Measurements from ENCODE around the gene BASP1.

The BASP1 gene

DNA sequence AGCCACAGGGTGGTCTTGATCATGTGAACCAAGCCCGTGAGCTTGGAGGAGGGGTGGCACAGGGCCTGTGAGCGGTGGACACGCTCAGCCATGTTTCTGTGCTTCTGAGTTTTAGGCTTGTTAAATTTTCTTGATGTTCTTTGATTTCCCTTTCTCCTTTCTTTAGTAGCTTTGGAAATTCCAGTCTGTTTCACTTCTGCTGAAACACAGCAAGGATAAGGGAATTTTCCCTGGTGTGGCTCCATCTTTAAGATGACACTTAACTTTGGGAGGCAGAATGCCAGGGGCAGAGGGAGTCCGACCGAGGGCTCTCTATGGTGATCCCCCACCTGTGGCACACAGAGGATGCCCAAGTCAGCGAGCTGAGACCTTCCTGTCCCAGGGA lies 29.7 kb upstream of the BASP1 start:
- DNase-seq (ENCODE audit: low read depth in 1 of 2, low spot score in 1 of 2), result no peak
- TF ChIP-seq, protein P1, sequence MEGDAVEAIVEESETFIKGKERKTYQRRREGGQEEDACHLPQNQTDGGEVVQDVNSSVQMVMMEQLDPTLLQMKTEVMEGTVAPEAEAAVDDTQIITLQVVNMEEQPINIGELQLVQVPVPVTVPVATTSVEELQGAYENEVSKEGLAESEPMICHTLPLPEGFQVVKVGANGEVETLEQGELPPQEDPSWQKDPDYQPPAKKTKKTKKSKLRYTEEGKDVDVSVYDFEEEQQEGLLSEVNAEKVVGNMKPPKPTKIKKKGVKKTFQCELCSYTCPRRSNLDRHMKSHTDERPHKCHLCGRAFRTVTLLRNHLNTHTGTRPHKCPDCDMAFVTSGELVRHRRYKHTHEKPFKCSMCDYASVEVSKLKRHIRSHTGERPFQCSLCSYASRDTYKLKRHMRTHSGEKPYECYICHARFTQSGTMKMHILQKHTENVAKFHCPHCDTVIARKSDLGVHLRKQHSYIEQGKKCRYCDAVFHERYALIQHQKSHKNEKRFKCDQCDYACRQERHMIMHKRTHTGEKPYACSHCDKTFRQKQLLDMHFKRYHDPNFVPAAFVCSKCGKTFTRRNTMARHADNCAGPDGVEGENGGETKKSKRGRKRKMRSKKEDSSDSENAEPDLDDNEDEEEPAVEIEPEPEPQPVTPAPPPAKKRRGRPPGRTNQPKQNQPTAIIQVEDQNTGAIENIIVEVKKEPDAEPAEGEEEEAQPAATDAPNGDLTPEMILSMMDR (IDR thresholded peaks at IDR 0.05; ENCODE audit: insufficient read depth, low read length), result no peak
- TF ChIP-seq SPI1 (IDR thresholded peaks at IDR 0.05; ENCODE audit: borderline replicate concordance, low read depth), result no peak
- no peak for TF ChIP-seq GABPA (IDR thresholded peaks at IDR 0.05; ENCODE audit: low read depth)
- TF ChIP-seq, protein P2, sequence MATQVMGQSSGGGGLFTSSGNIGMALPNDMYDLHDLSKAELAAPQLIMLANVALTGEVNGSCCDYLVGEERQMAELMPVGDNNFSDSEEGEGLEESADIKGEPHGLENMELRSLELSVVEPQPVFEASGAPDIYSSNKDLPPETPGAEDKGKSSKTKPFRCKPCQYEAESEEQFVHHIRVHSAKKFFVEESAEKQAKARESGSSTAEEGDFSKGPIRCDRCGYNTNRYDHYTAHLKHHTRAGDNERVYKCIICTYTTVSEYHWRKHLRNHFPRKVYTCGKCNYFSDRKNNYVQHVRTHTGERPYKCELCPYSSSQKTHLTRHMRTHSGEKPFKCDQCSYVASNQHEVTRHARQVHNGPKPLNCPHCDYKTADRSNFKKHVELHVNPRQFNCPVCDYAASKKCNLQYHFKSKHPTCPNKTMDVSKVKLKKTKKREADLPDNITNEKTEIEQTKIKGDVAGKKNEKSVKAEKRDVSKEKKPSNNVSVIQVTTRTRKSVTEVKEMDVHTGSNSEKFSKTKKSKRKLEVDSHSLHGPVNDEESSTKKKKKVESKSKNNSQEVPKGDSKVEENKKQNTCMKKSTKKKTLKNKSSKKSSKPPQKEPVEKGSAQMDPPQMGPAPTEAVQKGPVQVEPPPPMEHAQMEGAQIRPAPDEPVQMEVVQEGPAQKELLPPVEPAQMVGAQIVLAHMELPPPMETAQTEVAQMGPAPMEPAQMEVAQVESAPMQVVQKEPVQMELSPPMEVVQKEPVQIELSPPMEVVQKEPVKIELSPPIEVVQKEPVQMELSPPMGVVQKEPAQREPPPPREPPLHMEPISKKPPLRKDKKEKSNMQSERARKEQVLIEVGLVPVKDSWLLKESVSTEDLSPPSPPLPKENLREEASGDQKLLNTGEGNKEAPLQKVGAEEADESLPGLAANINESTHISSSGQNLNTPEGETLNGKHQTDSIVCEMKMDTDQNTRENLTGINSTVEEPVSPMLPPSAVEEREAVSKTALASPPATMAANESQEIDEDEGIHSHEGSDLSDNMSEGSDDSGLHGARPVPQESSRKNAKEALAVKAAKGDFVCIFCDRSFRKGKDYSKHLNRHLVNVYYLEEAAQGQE (IDR thresholded peaks at IDR 0.05; ENCODE audit: insufficient replicate concordance, low read depth), result no peak
- no peak for TF ChIP-seq POLR2AphosphoS5 (IDR thresholded peaks at IDR 0.05; ENCODE audit: low read depth)
- Histone ChIP-seq H3K27me3 (ENCODE audit: insufficient read depth, poor library complexity, severe bottlenecking) (no peaks in the 10 kb centered on the region), H3K27ac (replicated peaks) (no peak overlapping the region), H3K4me3 (replicated peaks; ENCODE audit: insufficient read depth, low read length) (no peak overlapping the region)

DNA sequence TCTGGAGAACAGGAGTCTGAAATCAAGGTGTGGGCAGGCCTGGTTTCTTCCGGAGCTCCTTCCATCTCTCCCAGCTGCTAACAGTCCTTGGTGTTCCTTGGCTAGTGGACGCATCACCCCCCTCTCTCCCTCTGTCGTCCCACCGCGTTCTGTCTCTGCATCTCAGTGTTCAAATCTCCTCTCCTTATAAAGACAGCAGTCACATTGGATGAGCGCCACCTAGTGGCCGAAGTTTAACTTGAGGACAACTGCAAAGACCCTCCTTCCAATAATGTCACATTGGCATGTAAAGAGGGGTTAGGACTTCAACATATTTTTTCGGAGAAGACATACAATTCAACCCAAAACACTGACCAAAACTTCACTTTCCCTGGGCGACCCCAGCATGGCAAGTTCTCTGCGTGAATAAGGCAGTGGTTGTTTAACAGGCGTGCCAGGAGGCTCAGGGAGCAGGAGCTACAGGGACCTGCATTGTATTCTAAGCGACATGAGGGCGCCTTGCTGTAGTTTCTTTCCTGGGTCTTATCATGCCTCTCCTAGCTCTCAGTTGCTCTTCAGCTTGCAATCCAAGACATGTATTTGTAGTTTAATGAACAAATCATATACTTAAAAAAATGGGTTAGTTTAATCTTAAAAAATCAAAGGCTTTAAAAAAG lies 27.9 kb upstream of the BASP1 start:
- no peak overlapping the region for H3K4me3 ChIP-seq (replicated peaks; ENCODE audit: insufficient read depth, low read length)
- TF ChIP-seq, protein P2 (IDR thresholded peaks at IDR 0.05; ENCODE audit: insufficient replicate concordance, low read depth), result no peak
- TF ChIP-seq SPI1 (IDR thresholded peaks at IDR 0.05; ENCODE audit: borderline replicate concordance, low read depth), result no peak
- TF ChIP-seq GABPA (IDR thresholded peaks at IDR 0.05; ENCODE audit: low read depth), result no peak
- TF ChIP-seq, protein P1 (IDR thresholded peaks at IDR 0.05; ENCODE audit: insufficient read depth, low read length), result peak; percentile 57
- TF ChIP-seq POLR2AphosphoS5 (IDR thresholded peaks at IDR 0.05; ENCODE audit: low read depth), result no peak
- no peaks in the 10 kb centered on the region for H3K27me3 ChIP-seq (ENCODE audit: insufficient read depth, poor library complexity, severe bottlenecking)
- no peak overlapping the region for H3K27ac ChIP-seq (replicated peaks)
- DNase-seq (ENCODE audit: low read depth in 1 of 2, low spot score in 1 of 2), result peak; percentile 68 to 77

DNA sequence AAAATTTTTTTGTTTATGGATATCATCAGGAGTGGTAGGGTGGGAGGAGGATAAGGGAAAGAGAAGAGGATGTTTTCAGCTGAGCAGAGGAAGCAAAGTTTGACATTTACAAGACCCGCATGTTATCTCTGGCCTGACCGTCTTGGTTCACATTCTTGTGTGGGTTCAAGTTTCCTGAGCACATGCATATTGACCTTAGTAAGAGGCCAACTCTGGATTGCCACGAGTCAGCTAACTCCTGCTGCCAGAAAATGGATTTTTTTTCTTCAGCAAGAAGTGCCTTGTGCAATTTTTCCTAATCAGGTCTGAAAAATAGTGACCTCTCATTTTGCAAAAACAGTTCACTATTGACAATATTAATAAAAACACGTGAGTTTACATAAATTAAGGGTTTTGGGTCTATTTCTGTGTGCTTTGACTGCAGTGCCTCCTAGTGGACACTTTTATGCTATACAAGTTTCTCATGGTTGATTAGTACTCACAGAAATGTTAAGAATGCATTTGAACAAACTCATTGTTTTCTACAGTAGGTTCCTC lies 27.1 kb upstream of the BASP1 start:
- H3K27me3 ChIP-seq (ENCODE audit: insufficient read depth, poor library complexity, severe bottlenecking), result no peaks in the 10 kb centered on the region
- H3K4me3 ChIP-seq (replicated peaks; ENCODE audit: insufficient read depth, low read length), result no peak overlapping the region
- peak in 1 of 2 experiments; percentile 45 for DNase-seq (ENCODE audit: low read depth in 1 of 2, low spot score in 1 of 2)
- TF ChIP-seq, protein P1 (IDR thresholded peaks at IDR 0.05; ENCODE audit: insufficient read depth, low read length), result peak; percentile 50
- no peak for TF ChIP-seq GABPA (IDR thresholded peaks at IDR 0.05; ENCODE audit: low read depth)
- H3K27ac ChIP-seq (replicated peaks), result no peak overlapping the region
